ENCODE results near the gene EFTUD2.

Gene EFTUD2

DNA sequence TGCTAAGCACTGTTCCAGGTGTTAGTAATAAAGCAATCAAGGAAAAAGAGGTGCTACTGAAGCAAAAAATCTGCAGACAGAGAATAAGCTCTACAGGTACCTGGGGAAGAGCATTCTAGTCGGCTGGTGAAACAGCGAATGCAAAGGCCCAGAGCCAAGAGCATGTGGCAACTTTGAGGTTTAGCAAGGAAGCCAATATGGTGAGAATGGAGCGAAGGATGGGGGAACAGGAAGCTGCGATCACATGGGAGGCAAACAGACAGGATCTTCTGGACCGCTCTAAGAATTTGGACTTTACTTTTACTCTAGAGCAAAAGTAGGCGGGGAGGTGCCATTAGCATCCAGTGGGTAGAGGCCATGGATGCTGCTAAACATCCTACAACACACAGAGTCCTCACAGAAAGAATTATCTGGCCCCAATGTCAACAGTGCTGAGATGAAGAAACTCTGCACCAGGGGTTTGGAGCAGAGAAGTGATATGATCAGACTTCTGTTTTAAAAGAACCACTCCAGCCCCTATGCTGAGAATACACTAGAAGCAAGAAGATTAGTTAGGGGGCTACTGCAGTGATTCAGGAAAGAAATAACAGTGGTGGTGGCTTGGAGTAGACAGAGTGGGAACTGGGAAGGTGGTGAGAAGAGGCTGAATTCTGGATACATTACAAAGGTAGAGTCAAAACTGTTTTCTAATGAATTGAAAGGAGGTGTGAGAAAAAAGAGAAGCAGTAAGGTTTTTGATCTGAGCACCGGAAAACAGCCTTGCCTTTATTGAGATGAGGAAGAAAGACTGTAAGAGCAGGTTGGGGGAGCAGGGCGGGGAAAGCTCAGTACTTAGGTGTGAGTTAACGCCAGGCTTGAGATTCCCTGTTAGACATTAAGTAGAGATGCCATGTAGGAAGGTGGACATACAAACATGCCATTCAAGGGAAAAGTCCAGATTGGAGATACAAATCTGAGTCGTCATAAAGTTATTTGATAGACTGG, 11.0 kb downstream of the EFTUD2 start:
- DNase-seq (ENCODE audit: low read depth): no peak
- TF ChIP-seq, protein P1, sequence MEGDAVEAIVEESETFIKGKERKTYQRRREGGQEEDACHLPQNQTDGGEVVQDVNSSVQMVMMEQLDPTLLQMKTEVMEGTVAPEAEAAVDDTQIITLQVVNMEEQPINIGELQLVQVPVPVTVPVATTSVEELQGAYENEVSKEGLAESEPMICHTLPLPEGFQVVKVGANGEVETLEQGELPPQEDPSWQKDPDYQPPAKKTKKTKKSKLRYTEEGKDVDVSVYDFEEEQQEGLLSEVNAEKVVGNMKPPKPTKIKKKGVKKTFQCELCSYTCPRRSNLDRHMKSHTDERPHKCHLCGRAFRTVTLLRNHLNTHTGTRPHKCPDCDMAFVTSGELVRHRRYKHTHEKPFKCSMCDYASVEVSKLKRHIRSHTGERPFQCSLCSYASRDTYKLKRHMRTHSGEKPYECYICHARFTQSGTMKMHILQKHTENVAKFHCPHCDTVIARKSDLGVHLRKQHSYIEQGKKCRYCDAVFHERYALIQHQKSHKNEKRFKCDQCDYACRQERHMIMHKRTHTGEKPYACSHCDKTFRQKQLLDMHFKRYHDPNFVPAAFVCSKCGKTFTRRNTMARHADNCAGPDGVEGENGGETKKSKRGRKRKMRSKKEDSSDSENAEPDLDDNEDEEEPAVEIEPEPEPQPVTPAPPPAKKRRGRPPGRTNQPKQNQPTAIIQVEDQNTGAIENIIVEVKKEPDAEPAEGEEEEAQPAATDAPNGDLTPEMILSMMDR (conservative IDR thresholded peaks at IDR 0.05; ENCODE audit: control insufficient read depth, insufficient read depth, low read depth, low read length): no peak
- no peak overlapping the region for H3K4me3 ChIP-seq (ENCODE audit: control insufficient read depth, low read depth, low read length)

DNA sequence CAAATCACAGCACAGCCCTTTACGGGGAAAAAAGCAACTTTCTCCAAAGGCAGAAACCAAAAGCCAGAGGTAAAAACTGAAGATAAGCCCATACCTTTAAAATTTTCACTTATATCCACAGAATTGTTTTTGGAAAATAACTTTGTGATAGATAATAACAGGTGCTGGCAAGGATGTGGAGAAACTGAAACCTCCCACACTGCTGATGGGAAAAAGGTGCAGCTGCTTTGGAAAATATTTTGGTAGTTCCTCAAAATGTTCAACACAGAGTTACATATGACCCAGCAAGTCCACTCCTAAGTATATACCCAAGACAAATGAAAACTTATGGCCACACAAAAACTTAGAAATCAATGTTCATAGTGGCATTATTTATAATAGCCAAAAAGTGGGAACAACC, 12.2 kb downstream of the EFTUD2 start:
- TF ChIP-seq, protein P1 (conservative IDR thresholded peaks at IDR 0.05; ENCODE audit: control insufficient read depth, insufficient read depth, low read depth, low read length): no peak
- no peak for DNase-seq (ENCODE audit: low read depth)
- H3K4me3 ChIP-seq (ENCODE audit: control insufficient read depth, low read depth, low read length): no peak overlapping the region

DNA sequence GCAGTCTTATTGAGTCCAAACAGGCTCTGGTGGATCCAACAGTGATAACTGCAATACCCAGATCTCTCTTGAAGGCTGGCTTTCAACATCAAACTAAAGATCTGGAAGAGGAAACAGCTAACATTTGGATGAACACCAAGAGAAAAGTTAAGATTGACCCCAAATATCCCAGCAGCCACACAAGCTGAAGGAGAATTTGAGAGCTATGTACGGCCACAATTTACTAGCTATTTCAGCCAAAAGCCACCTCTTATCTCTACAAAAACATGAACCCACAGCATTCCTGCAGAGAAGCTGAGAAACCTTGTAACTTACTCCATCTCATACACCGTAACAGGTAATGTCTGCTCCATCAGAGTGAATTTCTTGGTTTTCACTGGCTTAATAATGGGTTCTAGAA, 14.3 kb downstream of the EFTUD2 start:
- no peak overlapping the region for H3K4me3 ChIP-seq (ENCODE audit: control insufficient read depth, low read depth, low read length)

DNA sequence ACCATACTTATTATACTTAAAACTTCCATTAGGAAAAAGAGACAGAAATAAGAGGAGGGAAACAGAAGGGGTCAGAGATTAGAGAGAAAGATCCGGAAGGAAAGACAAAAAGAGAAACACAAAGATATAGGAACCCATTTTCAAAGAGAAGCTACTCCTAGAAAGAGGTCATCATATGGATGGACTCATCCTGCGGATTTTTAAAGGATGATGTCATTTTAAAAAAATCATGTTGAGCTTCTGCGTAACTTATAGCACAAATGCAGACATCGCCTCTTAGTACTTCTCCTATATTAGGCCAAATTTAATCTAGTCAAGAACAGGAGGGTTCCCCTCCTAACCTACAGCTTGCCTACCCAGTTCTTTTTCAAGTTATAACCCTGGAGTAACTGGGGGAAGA, 18.1 kb downstream of the EFTUD2 start:
- TF ChIP-seq, protein P1 (conservative IDR thresholded peaks at IDR 0.05; ENCODE audit: control insufficient read depth, insufficient read depth, low read depth, low read length): no peak
- DNase-seq (ENCODE audit: low read depth): no peak
- no peak overlapping the region for H3K4me3 ChIP-seq (ENCODE audit: control insufficient read depth, low read depth, low read length)

More for the DNA sequence above, 14.3 kb downstream of the EFTUD2 start:
- DNase-seq (ENCODE audit: low read depth): no peak
- TF ChIP-seq, protein P1 (conservative IDR thresholded peaks at IDR 0.05; ENCODE audit: control insufficient read depth, insufficient read depth, low read depth, low read length): no peak

DNA sequence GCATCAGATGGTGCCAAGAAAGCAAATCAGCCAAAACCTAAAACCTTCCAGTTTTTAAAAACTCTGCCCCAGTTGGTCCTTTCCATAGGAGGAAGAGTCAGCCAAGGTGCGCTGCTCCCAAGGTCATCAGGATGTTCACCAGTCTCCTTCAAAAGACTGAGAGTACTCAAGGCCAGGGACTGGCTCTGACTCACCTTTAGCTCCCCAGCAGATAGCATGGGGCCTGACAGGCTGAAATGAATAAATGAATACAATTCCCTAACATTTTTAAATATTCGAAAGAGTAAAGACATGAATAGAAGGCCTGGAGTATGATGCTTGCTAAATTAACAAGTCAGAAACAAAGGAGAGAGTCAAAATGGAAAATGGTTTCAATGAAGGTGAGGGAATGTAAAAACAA, 19.2 kb downstream of the EFTUD2 start:
- TF ChIP-seq, protein P1 (conservative IDR thresholded peaks at IDR 0.05; ENCODE audit: control insufficient read depth, insufficient read depth, low read depth, low read length): no peak
- H3K4me3 ChIP-seq (ENCODE audit: control insufficient read depth, low read depth, low read length): no peak overlapping the region
- no peak for DNase-seq (ENCODE audit: low read depth)

DNA sequence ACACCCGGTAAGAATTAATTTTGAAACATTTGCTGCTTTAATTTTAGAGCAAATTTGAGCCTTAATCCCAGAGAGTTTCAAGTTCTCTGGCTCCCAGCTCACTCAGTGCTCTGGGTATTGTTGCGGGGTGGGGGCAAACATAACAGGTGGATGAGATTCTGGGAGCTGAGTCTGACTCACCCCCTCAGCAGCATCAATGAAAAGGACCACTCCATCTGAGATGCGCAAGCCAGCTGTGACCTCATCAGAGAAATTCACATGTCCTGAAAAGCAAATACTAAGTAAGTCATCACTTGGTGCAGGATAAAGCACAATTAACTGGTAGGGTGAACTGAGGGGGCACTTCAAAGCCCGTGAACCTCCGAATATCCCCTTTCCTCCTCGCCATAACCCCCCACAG, 19.9 kb downstream of the EFTUD2 start:
- H3K4me3 ChIP-seq (ENCODE audit: control insufficient read depth, low read depth, low read length): no peak overlapping the region
- DNase-seq (ENCODE audit: low read depth): no peak
- TF ChIP-seq, protein P1 (conservative IDR thresholded peaks at IDR 0.05; ENCODE audit: control insufficient read depth, insufficient read depth, low read depth, low read length): no peak
